H1 (cell line): ENCODE measurements around the gene CHN2. TPM values are rescaled to one million over a fixed set of nuclear protein-coding genes. Genes with fewer than 3 reads are reported as not detected.

Experiments
- CTBP2 ChIP-seq: IDR thresholded peaks from 2 replicates; pipeline ENCODE4 v1.7.0; 2011; ENCODE audit warnings: borderline replicate concordance, mild to moderate bottlenecking, moderate library complexity, mixed read lengths, low read length; ENCODE audit not compliant: insufficient read depth, insufficient read length
- MAFK ChIP-seq: IDR thresholded peaks from 2 replicates; pipeline ENCODE4 v1.6.1; 2012; ENCODE audit warnings: low read depth, mild to moderate bottlenecking, improper control_type of control experiment, low read length
- polyA plus RNA-seq, 7 experiments: library from polyadenylated mRNA; depleted of rRNA in 3 of 7; stranded (reverse) in 5 of 7; unstranded in 2 of 7; fragments of >200 nt in 5 of 7; fragments of 200-250 nt in 2 of 7; gene quantifications; 1 replicate in 5 of 7; 2 replicates in 1 of 7; 4 replicates in 1 of 7; pipeline versions ENCODE4 v1.2.1 to v1.2.3, GENCODE V29; 2011 to 2013; ENCODE audit warnings: missing spikeins in 2 of 7, mixed read lengths in 2 of 7
- total RNA-seq: library from RNA; stranded (reverse); fragmentation: NEBNext Ultra II Directional; extraction: Animal tissue kit (Norgen Biotek cat#: 25700); gene quantifications from 2 replicates; pipeline ENCODE4 v1.2.1, GENCODE V29; 2021
- TF ChIP-seq, protein P1 (sequence below), 3 experiments: IDR thresholded peaks; 1 replicate in 2 of 3; 2 replicates in 1 of 3; pipeline versions ENCODE4 v1.5.1 to v1.6.1; 2011; ENCODE audit warnings: low read length in 3 of 3, mild to moderate bottlenecking in 3 of 3, inconsistent platforms in 2 of 3, low read depth in 1 of 3, moderate library complexity in 1 of 3; ENCODE audit not compliant: insufficient read depth in 1 of 3; ENCODE audit errors: control extremely low read depth in 1 of 3
- TF ChIP-seq, protein P2 (sequence below): IDR thresholded peaks from 2 replicates; pipeline ENCODE4 v1.6.1; 2012; ENCODE audit warnings: inconsistent platforms

CHN2 gene
- total and polyA plus RNA-seq, 2 of the 8 experiments (the other 6 are each of a cell fraction or from before 2014, with no cell fraction given) = 2.9 to 4.8 TPM

DNA sequence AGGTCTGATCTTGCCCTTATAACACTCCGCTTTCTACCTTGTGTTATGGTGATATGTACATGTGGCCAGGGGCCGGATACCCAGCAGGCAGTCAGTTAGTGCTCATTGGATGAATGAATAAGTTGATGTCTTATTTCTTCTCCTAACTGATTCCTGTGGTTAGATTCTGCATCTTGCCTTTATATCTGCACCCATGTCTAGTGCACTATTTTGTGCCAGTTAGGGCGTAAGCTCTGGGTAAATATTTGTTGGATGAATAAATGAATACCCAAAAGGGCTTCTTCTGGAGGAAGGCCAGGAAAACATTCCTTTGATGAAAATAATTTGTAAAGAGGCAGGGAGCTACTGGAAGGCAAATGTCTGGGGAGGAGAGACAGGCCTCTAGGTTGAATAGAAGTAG, 148.2 kb downstream of the CHN2 start (continued):
- TF ChIP-seq, protein P1, sequence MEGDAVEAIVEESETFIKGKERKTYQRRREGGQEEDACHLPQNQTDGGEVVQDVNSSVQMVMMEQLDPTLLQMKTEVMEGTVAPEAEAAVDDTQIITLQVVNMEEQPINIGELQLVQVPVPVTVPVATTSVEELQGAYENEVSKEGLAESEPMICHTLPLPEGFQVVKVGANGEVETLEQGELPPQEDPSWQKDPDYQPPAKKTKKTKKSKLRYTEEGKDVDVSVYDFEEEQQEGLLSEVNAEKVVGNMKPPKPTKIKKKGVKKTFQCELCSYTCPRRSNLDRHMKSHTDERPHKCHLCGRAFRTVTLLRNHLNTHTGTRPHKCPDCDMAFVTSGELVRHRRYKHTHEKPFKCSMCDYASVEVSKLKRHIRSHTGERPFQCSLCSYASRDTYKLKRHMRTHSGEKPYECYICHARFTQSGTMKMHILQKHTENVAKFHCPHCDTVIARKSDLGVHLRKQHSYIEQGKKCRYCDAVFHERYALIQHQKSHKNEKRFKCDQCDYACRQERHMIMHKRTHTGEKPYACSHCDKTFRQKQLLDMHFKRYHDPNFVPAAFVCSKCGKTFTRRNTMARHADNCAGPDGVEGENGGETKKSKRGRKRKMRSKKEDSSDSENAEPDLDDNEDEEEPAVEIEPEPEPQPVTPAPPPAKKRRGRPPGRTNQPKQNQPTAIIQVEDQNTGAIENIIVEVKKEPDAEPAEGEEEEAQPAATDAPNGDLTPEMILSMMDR (IDR thresholded peaks at IDR 0.05; ENCODE audit: control extremely low read depth in 1 of 3, insufficient read depth in 1 of 3, low read depth in 1 of 3, low read length in 3 of 3) = no peak
- TF ChIP-seq CTBP2 (no peak), MAFK (no peak)
- TF ChIP-seq, protein P2, sequence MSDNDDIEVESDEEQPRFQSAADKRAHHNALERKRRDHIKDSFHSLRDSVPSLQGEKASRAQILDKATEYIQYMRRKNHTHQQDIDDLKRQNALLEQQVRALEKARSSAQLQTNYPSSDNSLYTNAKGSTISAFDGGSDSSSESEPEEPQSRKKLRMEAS = no peak
